Upper lobe of left lung (tissue), 6 donors: ENCODE measurements around the gene HLA-B. TPM values are rescaled to one million over a fixed set of nuclear protein-coding genes. Genes with fewer than 3 reads are reported as not detected.
"Not testable (repeated sequence)": the region's sequence is repeated elsewhere in the genome, so short reads cannot be mapped to it uniquely, and the experiment has no call there.

ENCODE experiments used
- ATAC-seq, 2 donors: fragments of 200-7000 bp; cut with Tn5 transposase; one replicate each; pipeline ENCODE4 v1.9.1; 2022; ENCODE audit warnings: mild to moderate bottlenecking in 2 of 2, moderate library complexity in 2 of 2; ENCODE audit not compliant: low FRiP score in 2 of 2
- DNase-seq, 2 donors: peaks; one replicate each; pipeline ENCODE4 v3.0.0-alpha.2; 2019 to 2020
- H3K27ac ChIP-seq, 4 donors: fragments of 200-600 bp; sonication (generic); one replicate each; pipeline ENCODE4 v1.5.1; 2016 to 2019
- H3K27me3 ChIP-seq, 4 donors: fragments of 200-600 bp; sonication (generic); one replicate each; pipeline ENCODE4 v1.5.1; 2017 to 2019
- H3K36me3 ChIP-seq, 4 donors: fragments of 200-600 bp; sonication (generic); one replicate each; pipeline ENCODE4 v1.5.1; 2016 to 2019
- H3K4me1 ChIP-seq, 4 donors: fragments of 200-600 bp; sonication (generic); one replicate each; pipeline ENCODE4 v1.5.1; 2018 to 2019
- H3K4me3 ChIP-seq, 4 donors: fragments of 200-600 bp; sonication (generic); one replicate each; pipeline ENCODE4 v1.5.1; 2017 to 2019; ENCODE audit warnings: mild to moderate bottlenecking in 2 of 4, moderate library complexity in 1 of 4
- H3K9me3 ChIP-seq, 4 donors: fragments of 200-600 bp; sonication (generic); one replicate each; pipeline ENCODE4 v1.5.1; 2018 to 2019
- EP300 ChIP-seq, 4 donors: sonication (generic); formaldehyde crosslinking; IDR thresholded peaks; one replicate each; pipeline ENCODE4 v1.5.1; 2017; ENCODE audit warnings: antibody characterized with exemption in 4 of 4, control low read depth in 2 of 4
- POLR2A ChIP-seq, 4 donors: fragments of 450-650 bp; IDR thresholded peaks; one replicate each; pipeline ENCODE4 v1.5.1; 2016 to 2017; ENCODE audit warnings: antibody characterized with exemption in 4 of 4, mild to moderate bottlenecking in 2 of 4
- POLR2AphosphoS5 ChIP-seq, 2 donors: sonication (generic); formaldehyde crosslinking; IDR thresholded peaks; one replicate each; pipeline ENCODE4 v1.5.1; 2017; ENCODE audit warnings: antibody characterized with exemption in 2 of 2
- WGBS, 2 donors: methylation state at CpG; one replicate each; pipeline ENCODE4 v1.1.5; 2017 to 2018; 5-methylcytosine and 5-hydroxymethylcytosine counted together
- total RNA-seq, 6 donors: library from RNA; depleted of rRNA in 4 of 6; stranded (reverse); fragments of >200 nt in 4 of 6; gene quantifications; one replicate each; pipeline versions ENCODE4 v1.1.0 to v1.2.1, GENCODE V29; 2016 to 2021
- TF ChIP-seq, protein P1 (sequence below), 6 experiments: fragments of 450-650 bp in 4 of 6; fragments of 200-600 bp in 2 of 6; sonication (generic) in 2 of 6; IDR thresholded peaks; one replicate each; pipeline ENCODE4 v1.5.1; 2016 to 2019; ENCODE audit warnings: antibody characterized with exemption in 6 of 6
- donor health status: DM: no; HTN: no; CAD: no; lungs with moderate emphysema.
- donor health status: DM: no; HTN: yes; CAD: no; lungs with severe emphysema.

Gene HLA-B
- total RNA-seq, 6 donors from 2014 or later, result 1,716 to 2,968 (median 2,484) TPM

DNA sequence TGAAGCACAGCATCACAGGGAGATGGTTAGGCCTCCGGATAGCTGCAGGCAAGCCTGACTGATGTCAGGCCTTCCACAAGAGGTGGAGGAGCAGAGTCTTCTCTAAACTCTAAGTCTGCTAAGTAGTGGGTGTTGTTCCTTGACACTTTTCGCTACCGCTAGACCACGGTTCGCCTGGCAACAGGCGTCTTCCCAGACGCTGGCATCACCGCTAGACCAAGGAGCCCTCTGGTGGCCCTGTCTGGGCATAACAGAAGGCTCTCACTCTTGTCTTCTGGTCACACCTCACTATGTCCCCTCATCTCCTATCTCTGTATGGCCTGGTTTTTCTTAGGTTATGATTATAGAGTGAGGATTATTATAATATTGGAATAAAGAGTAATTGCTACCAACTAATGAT lies 17.1 kb upstream of the HLA-B start:
- not testable (repeated sequence) for ATAC-seq, H3K27ac ChIP-seq, H3K4me1 ChIP-seq, H3K36me3 ChIP-seq, H3K9me3 ChIP-seq, H3K4me3 ChIP-seq, DNase-seq, H3K27me3 ChIP-seq
- TF ChIP-seq, protein P1, sequence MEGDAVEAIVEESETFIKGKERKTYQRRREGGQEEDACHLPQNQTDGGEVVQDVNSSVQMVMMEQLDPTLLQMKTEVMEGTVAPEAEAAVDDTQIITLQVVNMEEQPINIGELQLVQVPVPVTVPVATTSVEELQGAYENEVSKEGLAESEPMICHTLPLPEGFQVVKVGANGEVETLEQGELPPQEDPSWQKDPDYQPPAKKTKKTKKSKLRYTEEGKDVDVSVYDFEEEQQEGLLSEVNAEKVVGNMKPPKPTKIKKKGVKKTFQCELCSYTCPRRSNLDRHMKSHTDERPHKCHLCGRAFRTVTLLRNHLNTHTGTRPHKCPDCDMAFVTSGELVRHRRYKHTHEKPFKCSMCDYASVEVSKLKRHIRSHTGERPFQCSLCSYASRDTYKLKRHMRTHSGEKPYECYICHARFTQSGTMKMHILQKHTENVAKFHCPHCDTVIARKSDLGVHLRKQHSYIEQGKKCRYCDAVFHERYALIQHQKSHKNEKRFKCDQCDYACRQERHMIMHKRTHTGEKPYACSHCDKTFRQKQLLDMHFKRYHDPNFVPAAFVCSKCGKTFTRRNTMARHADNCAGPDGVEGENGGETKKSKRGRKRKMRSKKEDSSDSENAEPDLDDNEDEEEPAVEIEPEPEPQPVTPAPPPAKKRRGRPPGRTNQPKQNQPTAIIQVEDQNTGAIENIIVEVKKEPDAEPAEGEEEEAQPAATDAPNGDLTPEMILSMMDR (IDR thresholded peaks at IDR 0.05), result peak in 1 of 6 experiments; percentile 53
- whole genome bisulfite sequencing, 2 donors, result 10 to 13% methylated on average over 2 to 7 of the region's 8 CpGs

DNA sequence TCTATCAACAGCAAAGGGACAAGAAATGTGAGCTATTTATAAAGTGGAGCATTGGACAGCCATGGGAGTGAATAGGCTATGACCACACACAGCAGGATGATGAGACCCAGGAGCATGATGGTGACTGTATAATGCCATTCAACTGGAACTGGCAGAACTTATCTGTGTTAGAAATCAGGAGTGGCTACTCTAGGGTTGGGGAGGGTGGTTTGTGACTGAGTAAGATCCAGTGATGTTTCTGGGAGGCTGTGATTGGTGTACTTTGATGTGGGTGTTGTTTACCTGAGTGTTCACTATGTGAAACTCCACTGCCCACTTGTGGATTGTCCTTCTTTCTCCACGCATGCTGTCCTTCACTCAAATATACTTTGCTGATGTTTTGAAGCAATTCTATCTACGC lies 11.5 kb upstream of the HLA-B start:
- H3K4me1 ChIP-seq, result peaks cover 0 to 9% (median 8%) of the 10 kb centered on the region in 4 donors
- H3K27ac ChIP-seq, result no peak overlapping the region
- TF ChIP-seq, protein P1 (IDR thresholded peaks at IDR 0.05), result no peak
- no peak for TF ChIP-seq POLR2AphosphoS5 (IDR thresholded peaks at IDR 0.05)
- no peak for TF ChIP-seq EP300 (IDR thresholded peaks at IDR 0.05)
- TF ChIP-seq POLR2A (IDR thresholded peaks at IDR 0.05), result no peak
- H3K4me3 ChIP-seq, result no peak overlapping the region
- no peaks in the 10 kb centered on the region for H3K27me3 ChIP-seq
- H3K9me3 ChIP-seq, result no peaks in the 10 kb centered on the region
- WGBS, 2 donors, result 79 to 87% methylated on average over 2 of the region's 2 CpGs
- no peak for ATAC-seq
- DNase-seq, result no peak
- no peaks in the 10 kb centered on the region for H3K36me3 ChIP-seq

DNA sequence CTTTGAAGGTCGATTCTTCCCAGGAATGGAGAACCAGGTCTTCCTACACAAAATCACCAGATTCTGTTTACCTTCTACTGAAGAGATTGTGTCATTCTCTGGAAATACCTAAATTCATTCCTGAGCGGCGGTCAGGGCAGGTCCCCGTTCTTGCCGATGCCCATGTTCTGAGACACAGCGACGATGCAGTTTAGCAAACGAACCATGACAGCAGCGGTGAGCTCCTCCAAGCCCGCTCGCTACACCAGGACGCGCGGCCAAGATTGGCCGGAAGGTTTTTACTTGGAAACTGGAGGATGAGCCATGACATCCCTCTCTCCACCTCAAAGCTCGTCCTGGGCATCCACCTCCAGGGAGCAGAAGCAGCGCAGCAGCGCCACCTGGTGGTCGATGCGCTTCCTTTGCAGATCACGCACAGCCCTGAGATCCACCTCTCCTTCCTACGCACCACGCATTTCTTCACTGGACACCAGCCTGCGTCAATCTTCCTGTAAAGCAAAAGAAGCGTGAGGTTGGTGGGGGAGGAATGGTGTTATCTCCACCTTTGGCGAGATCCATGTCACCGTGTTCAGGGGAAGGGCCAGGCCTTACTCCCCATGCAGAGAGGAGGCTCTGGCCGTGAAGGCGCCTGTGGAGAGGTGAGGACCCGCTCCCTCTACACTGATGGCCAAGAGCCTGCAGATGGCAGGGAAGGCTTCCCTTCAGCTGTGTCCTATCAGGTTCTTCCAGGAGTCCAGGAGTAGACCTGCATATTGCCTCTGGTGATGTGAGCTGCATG lies 9.9 kb upstream of the HLA-B start:
- H3K36me3 ChIP-seq, result no peaks in the 10 kb centered on the region
- H3K4me3 ChIP-seq, result peak overlapping the region in 3 of 4 donors; percentile 27 to 39 (median 38)
- H3K27ac ChIP-seq, result no peak overlapping the region
- no peaks in the 10 kb centered on the region for H3K9me3 ChIP-seq
- DNase-seq (peak; percentile 91 to 95), ATAC-seq (peak; percentile 96 to 100)
- no peaks in the 10 kb centered on the region for H3K27me3 ChIP-seq
- H3K4me1 ChIP-seq, result peaks cover 0 to 9% (median 8%) of the 10 kb centered on the region in 4 donors
- WGBS, 2 donors, result 5% methylated on average over 21 to 30 of the region's 30 CpGs
- TF ChIP-seq EP300 (IDR thresholded peaks at IDR 0.05), result no peak
- TF ChIP-seq POLR2AphosphoS5 (IDR thresholded peaks at IDR 0.05), result peak; percentile 47 to 58
- TF ChIP-seq, protein P1 (IDR thresholded peaks at IDR 0.05), result peak; percentile 83 to 97 (median 96)

DNA sequence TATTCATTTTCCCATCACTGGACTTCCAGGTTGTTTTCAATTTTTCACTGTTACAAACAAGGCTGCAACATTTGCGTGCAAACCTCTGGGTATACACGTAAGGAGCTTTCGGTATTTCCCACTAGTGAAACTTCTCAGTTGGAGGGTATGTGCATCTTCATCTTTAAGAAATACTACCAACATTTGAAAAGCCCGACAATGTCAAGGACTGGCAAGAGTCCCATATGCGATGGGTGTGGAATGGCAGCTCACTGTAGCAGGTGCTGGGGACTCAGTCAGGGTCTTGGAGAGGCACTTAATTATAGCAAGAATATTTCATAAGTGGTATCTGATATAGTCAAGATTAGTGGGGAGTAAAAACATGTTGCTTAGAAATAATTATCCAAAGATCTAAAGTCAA lies 8.9 kb upstream of the HLA-B start:
- WGBS, 2 donors, result 71 to 84% methylated on average over 5 of the region's 5 CpGs
- no peaks in the 10 kb centered on the region for H3K27me3 ChIP-seq

More for the DNA sequence above, 8.9 kb upstream of the HLA-B start:
- no peak for ATAC-seq
- H3K27ac ChIP-seq, result no peak overlapping the region
- H3K9me3 ChIP-seq, result no peaks in the 10 kb centered on the region
- no peak overlapping the region for H3K4me3 ChIP-seq
- H3K4me1 ChIP-seq, result peaks cover 0 to 9% (median 8%) of the 10 kb centered on the region in 4 donors
- H3K36me3 ChIP-seq, result no peaks in the 10 kb centered on the region
- TF ChIP-seq POLR2AphosphoS5 (IDR thresholded peaks at IDR 0.05), result no peak
- TF ChIP-seq, protein P1 (IDR thresholded peaks at IDR 0.05), result no peak
- no peak for DNase-seq
